Measurements from ENCODE around the gene HEPHL1.
"Not testable (repeated sequence)": the region's sequence is repeated elsewhere in the genome, so short reads cannot be mapped to it uniquely, and the experiment has no call there.

The HEPHL1 gene

DNA sequence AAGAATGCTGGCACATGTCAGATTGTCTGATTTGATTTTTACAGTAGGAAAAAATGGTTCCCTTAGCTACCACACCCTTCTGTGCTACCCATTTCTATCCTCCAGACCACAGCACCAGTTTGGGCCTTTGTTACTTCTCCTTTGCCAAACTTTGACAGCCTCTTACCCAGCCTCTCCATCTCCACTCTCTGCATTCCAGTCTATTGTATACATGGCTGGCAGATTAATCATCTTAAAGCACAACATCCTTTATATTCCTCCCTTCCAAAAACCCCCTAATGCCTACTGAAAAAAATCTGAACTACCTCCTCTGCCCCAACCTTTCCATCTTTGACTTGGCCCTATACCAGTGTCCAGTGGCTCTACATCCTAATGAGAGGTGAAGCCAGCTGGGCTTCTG is 96.7 kb downstream of the HEPHL1 start:
- no peak overlapping the region for H3K4me3 ChIP-seq (ENCODE audit: low read length)
- no peaks in the 10 kb centered on the region for H3K36me3 ChIP-seq (ENCODE audit: insufficient read depth, low read length)
- H3K27me3 ChIP-seq (ENCODE audit: control insufficient read depth, insufficient read depth, low read length): no peaks in the 10 kb centered on the region

GRCh38 chr11:94119676-94120075 is 98.5 kb downstream of the HEPHL1 start:
- H3K4me1 ChIP-seq (ENCODE audit: control insufficient read depth, insufficient read depth, low read length); H3K4me3 ChIP-seq (ENCODE audit: low read length); H3K4me2 ChIP-seq (ENCODE audit: low read length); H3K36me3 ChIP-seq (ENCODE audit: insufficient read depth, low read length); H3K9me3 ChIP-seq (replicated peaks; ENCODE audit: low read length); H3K9ac ChIP-seq (ENCODE audit: low read depth, low read length); H3K27me3 ChIP-seq (ENCODE audit: control insufficient read depth, insufficient read depth, low read length): not testable (repeated sequence)

More for the DNA sequence above, 96.7 kb downstream of the HEPHL1 start:
- Histone ChIP-seq H3K4me1 (ENCODE audit: control insufficient read depth, insufficient read depth, low read length) (peaks cover 9% of the 10 kb centered on the region), H3K9ac (ENCODE audit: low read depth, low read length) (no peak overlapping the region), H3K9me3 (replicated peaks; ENCODE audit: low read length) (no peaks in the 10 kb centered on the region), H3K4me2 (ENCODE audit: low read length) (no peak overlapping the region)

- H3K4me1 ChIP-seq (ENCODE audit: control insufficient read depth, insufficient read depth, low read length); H3K27me3 ChIP-seq (ENCODE audit: control insufficient read depth, insufficient read depth, low read length); H3K36me3 ChIP-seq (ENCODE audit: insufficient read depth, low read length); H3K4me3 ChIP-seq (ENCODE audit: low read length); H3K9me3 ChIP-seq (replicated peaks; ENCODE audit: low read length); H3K4me2 ChIP-seq (ENCODE audit: low read length); H3K9ac ChIP-seq (ENCODE audit: low read depth, low read length): not testable (repeated sequence)
These were observed 99.4 kb downstream of the HEPHL1 start for GRCh38 chr11:94120516-94120915.

GRCh38 chr11:94120946-94121345 is 99.8 kb downstream of the HEPHL1 start:
- no peak overlapping the region for H3K4me3 ChIP-seq (ENCODE audit: low read length)

GRCh38 chr11:94125407-94126115 is 104.4 kb downstream of the HEPHL1 start:
- H3K4me2 ChIP-seq (ENCODE audit: low read length): no peak overlapping the region
- peaks cover 24% of the 10 kb centered on the region for H3K4me1 ChIP-seq (ENCODE audit: control insufficient read depth, insufficient read depth, low read length)
- H3K9ac ChIP-seq (ENCODE audit: low read depth, low read length): no peak overlapping the region

More at GRCh38 chr11:94120946-94121345, 99.8 kb downstream of the HEPHL1 start:
- Histone ChIP-seq H3K4me2 (ENCODE audit: low read length) (no peak overlapping the region), H3K36me3 (ENCODE audit: insufficient read depth, low read length) (no peaks in the 10 kb centered on the region), H3K4me1 (ENCODE audit: control insufficient read depth, insufficient read depth, low read length) (peaks cover 9% of the 10 kb centered on the region), H3K9ac (ENCODE audit: low read depth, low read length) (no peak overlapping the region), H3K27me3 (ENCODE audit: control insufficient read depth, insufficient read depth, low read length) (no peaks in the 10 kb centered on the region), H3K9me3 (replicated peaks; ENCODE audit: low read length) (no peaks in the 10 kb centered on the region)

GRCh38 chr11:94127638-94128037 is 106.5 kb downstream of the HEPHL1 start:
- no peaks in the 10 kb centered on the region for H3K27me3 ChIP-seq (ENCODE audit: control insufficient read depth, insufficient read depth, low read length)
- no peaks in the 10 kb centered on the region for H3K9me3 ChIP-seq (replicated peaks; ENCODE audit: low read length)
- peak overlapping the region; percentile 82 for H3K4me3 ChIP-seq (ENCODE audit: low read length)
- H3K36me3 ChIP-seq (ENCODE audit: insufficient read depth, low read length): no peaks in the 10 kb centered on the region
- H3K4me2 ChIP-seq (ENCODE audit: low read length): peak overlapping the region; percentile 92
- H3K4me1 ChIP-seq (ENCODE audit: control insufficient read depth, insufficient read depth, low read length): peaks cover 41% of the 10 kb centered on the region
- peak overlapping the region; percentile 86 for H3K9ac ChIP-seq (ENCODE audit: low read depth, low read length)

More at GRCh38 chr11:94125407-94126115, 104.4 kb downstream of the HEPHL1 start:
- Histone ChIP-seq H3K4me3 (ENCODE audit: low read length) (no peak overlapping the region), H3K27me3 (ENCODE audit: control insufficient read depth, insufficient read depth, low read length) (no peaks in the 10 kb centered on the region), H3K36me3 (ENCODE audit: insufficient read depth, low read length) (no peaks in the 10 kb centered on the region), H3K9me3 (replicated peaks; ENCODE audit: low read length) (no peaks in the 10 kb centered on the region)

- H3K4me1 ChIP-seq (ENCODE audit: control insufficient read depth, insufficient read depth, low read length): peaks cover 44% of the 10 kb centered on the region
- H3K4me2 ChIP-seq (ENCODE audit: low read length): peak overlapping the region; percentile 92
- peak overlapping the region; percentile 82 for H3K4me3 ChIP-seq (ENCODE audit: low read length)
- no peaks in the 10 kb centered on the region for H3K27me3 ChIP-seq (ENCODE audit: control insufficient read depth, insufficient read depth, low read length)
- H3K36me3 ChIP-seq (ENCODE audit: insufficient read depth, low read length): no peaks in the 10 kb centered on the region
- H3K9me3 ChIP-seq (replicated peaks; ENCODE audit: low read length): no peaks in the 10 kb centered on the region
- peak overlapping the region; percentile 86 for H3K9ac ChIP-seq (ENCODE audit: low read depth, low read length)
These were observed 107.2 kb downstream of the HEPHL1 start for GRCh38 chr11:94128291-94128745.

- Histone ChIP-seq H3K4me2 (ENCODE audit: low read length) (peak within 1 kb of the TSS; percentile 92), H3K4me3 (ENCODE audit: low read length) (peak within 1 kb of the TSS; percentile 82), H3K9me3 (replicated peaks; ENCODE audit: low read length) (no peaks in the 10 kb centered on the region), H3K27me3 (ENCODE audit: control insufficient read depth, insufficient read depth, low read length) (no peaks in the 10 kb centered on the region), H3K9ac (ENCODE audit: low read depth, low read length) (peak within 1 kb of the TSS; percentile 86), H3K4me1 (ENCODE audit: control insufficient read depth, insufficient read depth, low read length) (peaks cover 48% of the 10 kb centered on the region), H3K36me3 (ENCODE audit: insufficient read depth, low read length) (no peaks in the 10 kb centered on the region)
These were observed 107.8 kb downstream of the HEPHL1 start, which contains the start of gene PANX1 for GRCh38 chr11:94128746-94129511. Gene PANX1 (plus strand): TSS chr11:94128841. CDS start chr11:94129313, 472 bp downstream.

- no peaks in the 10 kb centered on the region for H3K27me3 ChIP-seq (ENCODE audit: control insufficient read depth, insufficient read depth, low read length)
- peaks cover 56% of the 10 kb centered on the region for H3K4me1 ChIP-seq (ENCODE audit: control insufficient read depth, insufficient read depth, low read length)
- no peaks in the 10 kb centered on the region for H3K36me3 ChIP-seq (ENCODE audit: insufficient read depth, low read length)
- peak overlapping the region; percentile 86 for H3K9ac ChIP-seq (ENCODE audit: low read depth, low read length)
- H3K4me2 ChIP-seq (ENCODE audit: low read length): peak overlapping the region; percentile 92
- peak overlapping the region; percentile 82 for H3K4me3 ChIP-seq (ENCODE audit: low read length)
- no peaks in the 10 kb centered on the region for H3K9me3 ChIP-seq (replicated peaks; ENCODE audit: low read length)
These were observed 108.6 kb downstream of the HEPHL1 start for GRCh38 chr11:94129512-94130297.

GRCh38 chr11:94130298-94131046 is 109.3 kb downstream of the HEPHL1 start:
- H3K9ac ChIP-seq (ENCODE audit: low read depth, low read length): peak overlapping the region; percentile 86
- H3K4me2 ChIP-seq (ENCODE audit: low read length): peak overlapping the region; percentile 92
- H3K27me3 ChIP-seq (ENCODE audit: control insufficient read depth, insufficient read depth, low read length): no peaks in the 10 kb centered on the region
- no peaks in the 10 kb centered on the region for H3K36me3 ChIP-seq (ENCODE audit: insufficient read depth, low read length)
- H3K9me3 ChIP-seq (replicated peaks; ENCODE audit: low read length): no peaks in the 10 kb centered on the region
- H3K4me1 ChIP-seq (ENCODE audit: control insufficient read depth, insufficient read depth, low read length): peaks cover 62% of the 10 kb centered on the region
- peak overlapping the region; percentile 82 for H3K4me3 ChIP-seq (ENCODE audit: low read length)

Data from skeletal muscle satellite cell (primary cell).